GM21526 (cell line): ENCODE data around the gene TMEM229B.

Source experiments
- ATAC-seq: cut with Tn5 transposase; IDR thresholded peaks from one replicate; pipeline ENCODE4 v1.9.1; 2021; ENCODE audit warnings: moderate library complexity; ENCODE audit not compliant: unreplicated experiment, low FRiP score

Gene TMEM229B

GRCh38 chr14:67490196-67490595 lies 1.7 kb upstream of the TMEM229B start:
- no peak for ATAC-seq

DNA sequence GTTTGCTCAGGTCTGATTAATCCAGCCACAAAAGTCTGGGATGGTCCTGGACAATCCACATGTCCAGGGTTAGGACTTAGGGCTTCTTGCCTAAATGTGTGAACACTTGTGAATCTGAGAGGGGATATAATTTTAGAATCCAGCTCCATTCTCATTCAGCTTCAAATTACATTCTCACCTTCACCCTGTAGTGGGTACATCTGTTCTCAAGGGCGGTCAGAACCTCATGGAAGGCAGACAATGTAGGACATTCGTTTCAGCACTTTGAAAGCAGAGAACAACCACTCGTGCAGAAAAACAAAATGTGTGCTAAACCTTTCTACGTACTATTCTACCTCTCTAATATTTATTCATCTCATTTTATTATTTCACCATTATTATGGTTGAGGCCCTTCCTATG lies 1.2 kb downstream of the TMEM229B start:
- no peak for ATAC-seq

- no peak for ATAC-seq
Measured at GRCh38 chr14:67486890-67487289, 1.6 kb downstream of the TMEM229B start.

- ATAC-seq, result no peak
Measured at GRCh38 chr14:67485501-67486095, 2.9 kb downstream of the TMEM229B start.

- no peak for ATAC-seq
Measured at GRCh38 chr14:67483579-67484285, 4.8 kb downstream of the TMEM229B start.

DNA sequence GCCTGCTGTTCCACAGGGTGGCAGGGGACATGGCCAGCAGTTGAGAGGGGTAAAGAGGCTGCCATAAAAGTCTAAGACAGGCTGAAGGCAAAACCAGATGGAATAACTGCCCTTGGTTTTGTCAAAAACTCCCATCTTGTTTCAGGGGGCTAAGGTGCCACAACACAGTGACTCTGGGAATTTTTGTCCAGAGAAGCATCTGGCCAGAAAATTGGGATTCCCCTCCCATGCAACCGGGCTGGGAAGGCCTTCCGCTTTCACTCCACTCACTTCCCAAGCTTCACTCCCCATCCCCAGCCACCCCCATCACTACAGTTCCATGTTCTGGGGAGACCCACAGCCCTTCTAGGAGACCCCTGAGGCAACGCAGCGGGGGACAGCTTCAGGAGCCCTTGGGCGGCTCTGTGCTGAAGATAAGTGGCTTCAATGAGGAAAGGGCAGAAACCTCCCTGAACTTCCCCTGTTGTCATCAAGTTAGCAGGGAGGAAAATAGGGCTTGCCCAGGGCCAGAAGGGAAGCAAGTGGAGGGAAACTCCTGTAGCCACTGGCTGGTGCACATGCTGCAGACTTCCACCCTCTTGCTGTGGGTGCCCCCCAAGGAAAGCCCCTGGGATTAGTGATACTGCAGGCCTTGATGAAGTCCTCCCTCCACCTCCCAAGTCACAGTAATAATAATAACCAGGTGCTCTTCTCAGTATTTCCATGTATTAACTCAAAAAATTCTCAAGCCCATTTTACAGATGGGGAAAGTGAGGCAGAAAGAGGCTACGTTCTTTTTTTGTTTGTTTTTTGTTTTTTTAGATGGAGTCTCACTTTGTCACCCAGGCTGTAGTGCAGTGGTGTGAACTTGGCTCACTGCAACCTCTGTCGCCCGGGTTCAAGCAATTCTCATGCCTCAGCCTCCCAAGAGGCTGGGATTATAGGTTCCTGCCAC lies 6.0 kb downstream of the TMEM229B start:
- no peak for ATAC-seq

DNA sequence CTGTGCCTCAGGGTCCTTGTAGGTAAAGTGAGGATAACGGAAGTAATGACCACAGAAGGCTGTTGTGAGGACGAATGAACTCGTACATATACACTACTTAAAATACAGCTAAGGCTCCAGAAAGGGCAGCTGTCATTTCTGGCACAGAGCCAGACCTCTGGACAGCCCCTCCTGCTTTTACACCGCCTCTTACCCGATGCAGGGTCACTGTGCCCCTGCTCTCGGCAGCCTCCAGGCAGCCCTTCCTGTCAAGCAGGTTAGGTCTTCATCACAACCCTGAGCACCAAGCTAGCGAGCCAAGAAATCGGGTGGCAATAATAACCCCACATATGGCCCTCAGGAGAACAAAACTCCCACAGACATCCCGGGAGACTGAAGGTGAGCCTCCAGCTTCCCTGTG lies 8.5 kb downstream of the TMEM229B start:
- no peak for ATAC-seq

DNA sequence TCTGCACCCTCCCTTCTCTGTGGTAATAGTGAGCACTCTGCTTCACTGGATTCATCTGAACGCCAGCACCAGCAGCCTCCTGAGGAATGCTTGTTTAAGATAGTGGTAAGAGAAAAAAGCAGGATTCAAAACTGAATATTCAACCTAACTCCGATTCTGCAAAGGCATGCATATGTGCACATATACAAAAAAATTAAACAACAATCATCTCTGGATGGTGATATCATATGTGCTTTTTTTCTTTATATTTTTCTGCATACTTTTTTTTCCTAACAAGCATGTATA lies 9.8 kb downstream of the TMEM229B start:
- no peak for ATAC-seq

DNA sequence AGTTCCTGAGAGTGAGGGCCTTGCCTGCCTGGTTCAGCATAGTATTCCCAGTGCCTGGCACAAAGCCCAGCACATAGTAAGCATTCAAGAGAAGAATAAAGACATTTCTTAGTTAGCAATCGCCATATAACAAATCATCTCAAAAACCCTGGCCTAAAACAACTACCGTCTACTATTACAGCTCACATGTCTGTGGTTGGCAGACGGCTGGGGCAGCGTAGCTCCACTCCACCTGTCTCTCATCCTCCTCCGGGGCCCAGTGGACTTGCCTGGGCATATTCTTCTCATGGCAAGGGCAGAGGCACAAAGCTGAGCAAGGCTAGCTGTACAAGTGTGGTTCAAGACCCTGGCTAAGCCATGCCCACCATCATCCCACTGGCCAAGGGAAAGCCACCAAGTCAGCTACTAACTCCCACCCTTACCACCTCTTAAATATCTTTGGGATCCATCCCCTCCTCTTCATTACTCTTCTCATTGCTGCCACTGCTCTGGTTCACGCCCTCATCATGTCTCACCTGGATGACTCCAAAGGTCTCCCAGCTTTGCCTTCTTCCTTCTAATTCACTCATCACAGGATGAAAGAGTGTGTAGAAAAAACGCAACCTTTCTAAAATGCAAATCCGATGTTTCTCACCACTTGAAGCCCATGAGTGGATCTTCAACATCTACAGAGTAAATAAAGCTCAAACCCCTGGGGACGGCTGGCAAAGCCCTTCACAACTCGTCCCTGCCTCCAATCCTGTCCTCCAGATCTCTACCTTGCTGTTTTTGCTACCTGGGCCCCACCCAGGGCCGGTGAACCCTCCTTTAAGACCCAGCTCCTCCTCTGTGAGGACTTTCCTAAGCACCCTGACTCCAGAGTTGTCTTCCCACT lies 10.4 kb downstream of the TMEM229B start:
- no peak for ATAC-seq

DNA sequence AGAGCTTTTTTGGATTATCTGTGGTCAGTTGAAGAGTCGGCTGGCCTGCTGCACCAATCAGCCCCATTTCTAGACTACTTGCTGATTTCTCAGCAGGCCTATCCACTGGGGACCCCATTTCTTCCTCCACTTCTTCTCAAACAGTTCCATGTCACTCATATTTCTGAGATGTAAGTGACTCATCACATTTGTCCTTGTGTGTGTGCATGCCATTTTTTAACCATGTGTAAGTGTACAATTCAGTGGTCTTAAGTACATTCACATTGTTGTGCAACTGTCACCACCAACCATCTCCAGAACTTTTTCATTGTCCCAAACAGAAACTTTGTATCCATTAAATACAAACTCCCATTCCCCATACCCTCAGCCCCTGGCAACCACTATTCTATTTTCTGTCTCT lies 14.2 kb downstream of the TMEM229B start:
- ATAC-seq, result no peak

DNA sequence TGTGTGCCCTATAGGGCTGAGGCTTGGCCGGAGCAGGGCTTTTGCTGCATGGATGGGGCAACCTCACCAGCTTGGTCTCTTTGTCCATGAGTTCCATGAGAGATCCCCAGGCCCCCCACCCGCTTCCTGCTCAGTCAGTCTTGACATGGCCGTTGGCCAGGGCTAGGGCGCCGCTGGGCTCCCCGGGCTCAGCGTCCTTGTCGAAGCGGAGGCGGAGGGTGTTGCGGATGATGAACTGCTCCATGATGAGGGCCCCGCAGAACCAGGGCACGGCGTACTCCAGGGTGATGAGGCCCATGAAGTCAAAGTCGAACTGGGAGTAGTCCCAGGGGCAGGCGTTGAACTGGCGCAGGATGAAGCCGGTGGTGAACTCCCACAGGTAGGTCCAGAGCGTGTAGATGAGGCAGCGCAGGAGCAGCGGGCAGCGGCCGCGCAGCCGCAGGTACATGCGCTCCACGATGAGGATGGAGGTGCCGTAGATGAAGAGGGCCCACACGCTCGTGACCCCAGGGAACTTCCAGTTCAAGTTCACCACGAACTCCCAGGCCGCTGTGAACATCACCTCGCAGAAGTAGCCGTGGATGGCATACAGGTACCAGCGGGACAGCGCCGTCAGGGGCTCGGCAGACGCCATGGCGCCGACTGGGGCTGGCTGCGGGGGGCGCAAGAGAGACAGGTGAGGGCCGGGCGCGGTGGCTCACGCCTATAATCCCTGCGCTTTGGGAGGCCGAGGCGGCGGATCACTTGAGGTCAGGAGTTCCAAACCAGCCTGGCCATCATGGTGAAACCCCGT lies 15.0 kb downstream of the TMEM229B start:
- ATAC-seq, result no peak

- no peak for ATAC-seq
Measured at GRCh38 chr14:67472726-67473125, 15.8 kb downstream of the TMEM229B start.

DNA sequence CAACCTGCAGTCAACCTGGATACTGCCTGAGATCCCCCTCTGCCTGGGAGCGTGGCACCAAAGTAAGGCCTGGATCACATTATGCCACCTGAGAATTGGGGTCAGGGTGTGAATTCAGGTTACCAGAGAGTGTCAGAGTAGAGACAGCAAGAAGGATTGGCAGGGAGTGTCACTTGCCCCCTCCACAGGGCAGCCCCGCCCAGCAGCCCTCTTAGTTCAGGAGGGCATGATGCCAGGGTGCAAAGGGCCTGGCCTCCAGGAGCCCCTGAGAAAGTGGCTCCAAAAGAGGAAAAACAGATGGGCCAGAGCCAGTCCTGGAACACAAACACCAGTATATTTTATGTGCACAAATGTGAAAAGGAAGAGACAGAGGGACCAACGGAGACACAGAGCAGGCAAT lies 18.6 kb downstream of the TMEM229B start:
- no peak for ATAC-seq

DNA sequence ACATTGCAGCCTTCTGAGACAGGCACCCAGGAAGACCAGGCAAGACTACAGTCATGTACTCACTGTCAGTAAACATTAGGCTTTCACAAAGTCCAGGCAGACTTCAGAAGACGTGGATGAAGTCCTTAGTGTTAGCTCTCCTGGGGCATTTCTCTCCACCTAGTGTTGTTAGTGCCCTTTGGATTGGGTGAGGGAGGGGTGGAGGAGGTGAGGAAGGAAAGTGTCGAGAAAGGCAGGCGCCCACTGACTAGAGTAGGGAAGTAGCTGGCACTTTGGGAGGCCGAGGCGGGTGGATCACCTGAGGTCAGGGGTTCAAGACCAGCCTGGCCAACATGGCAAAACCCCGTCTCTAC lies 20.2 kb downstream of the TMEM229B start:
- no peak for ATAC-seq

GRCh38 chr14:67467134-67467533 lies 21.4 kb downstream of the TMEM229B start:
- ATAC-seq, result no peak

GRCh38 chr14:67464879-67465278 lies 23.6 kb downstream of the TMEM229B start:
- no peak for ATAC-seq

- ATAC-seq, result no peak
Measured at GRCh38 chr14:67464377-67464776, 24.1 kb downstream of the TMEM229B start.

GRCh38 chr14:67463900-67464299 lies 24.6 kb downstream of the TMEM229B start:
- ATAC-seq, result no peak

GRCh38 chr14:67461996-67462395 lies 26.5 kb downstream of the TMEM229B start:
- ATAC-seq, result no peak
